Measurements from ENCODE around the gene DEPP1. TPM values are rescaled to one million over a fixed set of nuclear protein-coding genes. Genes with fewer than 3 reads are reported as not detected.

The DEPP1 gene
- total RNA-seq, 2 experiments from 2014 or later, result 0.12 to 0.49 TPM

DNA sequence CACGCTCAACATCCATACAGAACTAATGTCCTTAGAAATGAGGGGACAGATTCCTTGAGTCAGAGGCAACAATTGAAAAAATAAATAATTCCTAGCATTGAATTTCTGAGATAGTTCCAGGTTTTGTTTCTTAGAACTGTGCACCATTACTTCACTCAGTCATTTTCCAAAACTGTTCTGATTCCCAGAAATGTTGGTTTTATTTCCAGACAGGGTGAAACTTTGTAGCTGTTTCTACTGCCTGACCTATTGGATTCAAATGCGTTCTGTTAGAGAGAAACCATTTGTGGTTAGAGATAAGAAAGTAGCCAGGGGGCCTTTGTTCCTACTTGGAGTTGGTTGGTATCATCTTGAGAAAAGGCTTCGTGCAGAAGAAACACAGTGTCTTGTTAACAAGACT, 8.1 kb upstream of the DEPP1 start:
- DNase-seq, result no peak
- Mint-ChIP-seq H3K9me3 (no peaks in the 10 kb centered on the region), H3K27me3 (no peaks in the 10 kb centered on the region), H3K27ac (no peak overlapping the region), H3K4me1 (peaks cover 11% of the 10 kb centered on the region), H3K36me3 (no peaks in the 10 kb centered on the region), H3K4me3 (no peak overlapping the region)

DNA sequence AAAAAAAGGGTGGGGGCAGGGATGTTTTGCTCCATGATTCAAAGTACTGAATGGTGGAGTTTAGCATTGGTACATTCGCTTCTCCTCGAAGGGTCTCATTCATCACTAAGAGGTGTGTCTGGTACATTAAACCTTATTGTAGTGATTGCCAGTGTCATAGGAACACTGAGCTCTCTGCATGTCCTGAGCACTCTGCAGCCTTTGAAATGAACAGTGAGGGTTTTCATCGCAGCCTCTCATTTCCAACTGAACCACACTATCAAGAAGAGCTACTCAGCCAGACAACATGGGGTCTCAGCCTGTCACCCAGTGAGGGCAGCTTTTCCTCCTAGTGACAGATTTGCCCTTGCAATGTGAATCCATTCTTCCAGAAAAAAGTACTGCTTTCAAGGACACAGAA, 7.6 kb upstream of the DEPP1 start:
- H3K4me3 Mint-ChIP-seq, result no peak overlapping the region
- no peaks in the 10 kb centered on the region for H3K36me3 Mint-ChIP-seq
- H3K27ac Mint-ChIP-seq, result no peak overlapping the region
- DNase-seq, result no peak
- H3K27me3 Mint-ChIP-seq, result no peaks in the 10 kb centered on the region
- H3K4me1 Mint-ChIP-seq, result peaks cover 11% of the 10 kb centered on the region
- no peaks in the 10 kb centered on the region for H3K9me3 Mint-ChIP-seq

DNA sequence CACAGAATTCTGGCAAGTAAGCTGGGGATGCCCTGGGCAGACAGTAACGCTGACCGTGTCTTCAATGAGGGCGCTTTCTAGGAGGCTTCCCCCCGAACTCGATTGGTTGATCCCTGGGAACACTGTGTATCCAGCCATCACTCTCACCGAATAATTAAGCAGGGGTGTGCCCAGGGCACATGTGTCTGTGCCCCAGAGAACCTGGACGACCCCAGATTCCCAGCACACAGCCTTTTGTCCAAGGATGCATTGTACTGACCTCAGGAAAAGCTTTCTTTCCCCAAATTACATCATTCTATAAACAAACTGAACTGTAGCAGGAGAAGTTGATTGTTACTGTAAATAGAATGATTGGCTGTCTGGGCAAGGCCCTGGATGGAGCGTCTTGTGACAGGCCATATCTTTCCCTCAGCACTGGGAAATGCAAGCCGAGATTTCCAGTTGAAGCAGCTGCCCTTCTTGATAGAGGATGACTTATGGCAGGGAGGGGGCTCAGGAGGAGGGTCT, 6.6 kb upstream of the DEPP1 start:
- H3K27me3 Mint-ChIP-seq, result no peaks in the 10 kb centered on the region
- H3K9me3 Mint-ChIP-seq, result no peaks in the 10 kb centered on the region
- peaks cover 12% of the 10 kb centered on the region for H3K4me1 Mint-ChIP-seq
- H3K4me3 Mint-ChIP-seq, result no peak overlapping the region
- no peaks in the 10 kb centered on the region for H3K36me3 Mint-ChIP-seq
- no peak for DNase-seq
- no peak overlapping the region for H3K27ac Mint-ChIP-seq

DNA sequence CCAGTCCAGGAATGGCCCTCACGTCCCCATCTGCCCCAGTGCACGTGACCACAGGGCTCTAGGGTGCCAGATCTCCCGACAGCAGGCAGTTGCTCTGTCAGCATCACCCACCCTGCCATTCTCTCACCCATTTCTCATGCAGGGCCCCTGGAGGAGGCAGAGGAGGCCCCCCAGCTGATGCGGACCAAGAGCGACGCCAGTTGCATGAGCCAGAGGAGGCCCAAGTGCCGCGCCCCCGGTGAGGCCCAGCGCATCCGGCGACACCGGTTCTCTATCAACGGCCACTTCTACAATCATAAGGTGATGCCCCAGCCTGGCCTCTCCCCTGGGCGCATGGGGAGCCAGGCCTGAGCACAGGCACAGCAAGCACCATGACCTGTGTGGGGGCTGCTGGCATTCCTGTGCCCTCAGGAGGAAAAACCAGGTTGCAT, 6.1 kb upstream of the DEPP1 start:
- Mint-ChIP-seq H3K4me3 (no peak overlapping the region), H3K27ac (no peak overlapping the region), H3K4me1 (peaks cover 12% of the 10 kb centered on the region)

DNA sequence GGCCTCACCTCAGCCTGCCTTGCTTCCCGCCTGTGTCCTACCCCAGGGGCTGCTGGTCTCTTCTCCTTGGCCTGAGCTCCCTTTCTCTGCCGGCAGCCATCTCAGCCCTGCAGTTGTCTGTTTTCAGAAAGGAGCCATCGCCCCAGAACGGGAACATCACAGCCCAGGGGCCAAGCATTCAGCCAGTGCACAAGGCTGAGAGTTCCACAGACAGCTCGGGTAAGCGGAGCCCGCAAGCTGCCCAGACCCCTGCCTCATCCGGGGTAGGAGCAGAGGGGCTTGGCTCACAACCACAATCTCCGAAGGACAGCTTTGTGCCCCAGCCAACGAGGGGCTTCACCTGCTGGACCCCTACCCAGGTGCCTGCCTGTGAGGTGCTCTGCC, 5.3 kb upstream of the DEPP1 start:
- Mint-ChIP-seq H3K27ac (no peak overlapping the region), H3K4me1 (peaks cover 12% of the 10 kb centered on the region), H3K9me3 (no peaks in the 10 kb centered on the region)

More for the DNA sequence above, 6.1 kb upstream of the DEPP1 start:
- H3K9me3 Mint-ChIP-seq, result no peaks in the 10 kb centered on the region
- no peak for DNase-seq
- no peaks in the 10 kb centered on the region for H3K36me3 Mint-ChIP-seq
- no peaks in the 10 kb centered on the region for H3K27me3 Mint-ChIP-seq

DNA sequence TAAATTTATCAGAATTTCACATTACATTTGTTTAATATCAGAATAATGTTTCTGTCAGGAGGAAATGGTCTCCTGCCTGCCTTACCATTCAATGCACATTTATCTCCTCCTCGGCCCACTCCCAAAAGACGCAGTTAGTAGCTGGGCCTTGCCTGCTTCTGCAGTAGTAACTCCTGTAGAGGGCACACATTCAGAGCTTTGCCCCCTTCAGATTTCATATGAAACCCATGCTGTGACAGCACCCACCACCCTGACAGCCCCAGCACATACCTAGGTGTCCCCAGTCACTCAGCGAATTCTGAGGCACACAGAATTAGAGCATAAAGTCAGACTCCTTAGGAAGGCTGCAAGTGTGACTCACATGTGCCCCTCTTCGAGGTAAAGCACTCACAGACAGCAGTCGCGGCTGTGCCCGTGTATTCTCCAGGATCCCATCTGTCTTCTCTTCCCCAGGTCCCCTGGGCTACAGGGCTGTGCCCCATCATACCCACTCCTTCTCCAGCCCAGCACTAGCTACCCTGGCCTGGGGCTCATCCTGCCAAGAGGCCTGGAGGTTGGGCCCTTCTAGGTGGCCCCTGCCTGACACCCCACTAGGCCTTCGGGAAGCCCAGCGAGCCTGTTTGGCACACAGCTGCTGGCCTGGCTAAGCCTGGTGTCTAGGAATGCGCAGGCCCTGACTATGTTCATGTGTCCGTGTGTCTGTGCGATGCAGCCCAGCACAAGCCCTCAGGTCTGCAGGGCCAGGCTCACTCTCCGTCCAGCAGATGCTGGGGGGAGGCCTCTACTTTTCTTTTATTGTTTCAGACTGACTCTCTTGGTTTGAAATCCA, 4.7 kb upstream of the DEPP1 start:
- Mint-ChIP-seq H3K36me3 (no peaks in the 10 kb centered on the region), H3K4me3 (no peak overlapping the region), H3K4me1 (peaks cover 12% of the 10 kb centered on the region), H3K9me3 (no peaks in the 10 kb centered on the region), H3K27ac (no peak overlapping the region), H3K27me3 (no peaks in the 10 kb centered on the region)
- no peak for DNase-seq

More for the DNA sequence above, 5.3 kb upstream of the DEPP1 start:
- no peaks in the 10 kb centered on the region for H3K36me3 Mint-ChIP-seq
- DNase-seq, result no peak
- no peaks in the 10 kb centered on the region for H3K27me3 Mint-ChIP-seq
- H3K4me3 Mint-ChIP-seq, result no peak overlapping the region

DNA sequence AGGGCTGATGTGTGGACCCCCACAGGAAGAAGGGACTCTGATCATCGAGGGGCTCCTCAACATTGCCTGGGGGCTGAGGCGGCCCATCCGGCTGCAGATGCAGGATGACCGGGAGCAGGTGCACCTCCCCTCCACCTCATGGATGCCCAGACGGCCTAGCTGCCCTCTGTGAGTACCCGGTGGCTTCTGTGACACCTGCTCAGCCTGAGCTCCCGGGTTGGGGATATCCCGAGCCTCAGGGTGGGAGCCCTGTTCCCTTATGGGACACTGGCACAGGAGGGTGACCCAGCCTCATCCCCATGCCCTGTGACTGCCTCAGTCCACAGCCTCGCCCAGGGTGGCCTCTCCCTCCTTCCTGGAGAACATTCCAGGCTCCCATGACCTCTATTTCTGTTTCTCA, 3.9 kb upstream of the DEPP1 start:
- no peak for DNase-seq
- no peaks in the 10 kb centered on the region for H3K9me3 Mint-ChIP-seq
- H3K4me1 Mint-ChIP-seq, result peaks cover 12% of the 10 kb centered on the region
- no peaks in the 10 kb centered on the region for H3K27me3 Mint-ChIP-seq
- no peak overlapping the region for H3K4me3 Mint-ChIP-seq
- no peaks in the 10 kb centered on the region for H3K36me3 Mint-ChIP-seq
- no peak overlapping the region for H3K27ac Mint-ChIP-seq

DNA sequence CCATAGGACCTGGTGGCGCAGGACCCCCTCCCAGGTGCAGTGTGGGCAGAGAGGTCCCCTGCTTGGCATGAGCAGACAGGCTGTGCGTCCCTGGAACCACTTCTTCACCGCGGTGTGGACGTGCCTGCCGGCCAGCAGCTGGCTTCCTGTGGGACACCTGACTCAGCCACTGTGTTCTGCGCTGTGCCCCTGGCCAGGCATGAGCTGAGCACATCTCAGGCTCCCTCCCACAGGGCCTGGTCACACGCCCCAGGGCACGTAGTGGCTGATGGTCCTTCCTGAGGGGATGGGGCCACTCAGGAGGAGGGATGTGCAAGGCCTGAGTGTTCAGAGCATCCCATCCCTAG, 3.5 kb upstream of the DEPP1 start:
- H3K36me3 Mint-ChIP-seq, result no peaks in the 10 kb centered on the region
- H3K9me3 Mint-ChIP-seq, result no peaks in the 10 kb centered on the region
- no peaks in the 10 kb centered on the region for H3K27me3 Mint-ChIP-seq
- no peak for DNase-seq
- no peak overlapping the region for H3K27ac Mint-ChIP-seq
- peaks cover 13% of the 10 kb centered on the region for H3K4me1 Mint-ChIP-seq
- no peak overlapping the region for H3K4me3 Mint-ChIP-seq

DNA sequence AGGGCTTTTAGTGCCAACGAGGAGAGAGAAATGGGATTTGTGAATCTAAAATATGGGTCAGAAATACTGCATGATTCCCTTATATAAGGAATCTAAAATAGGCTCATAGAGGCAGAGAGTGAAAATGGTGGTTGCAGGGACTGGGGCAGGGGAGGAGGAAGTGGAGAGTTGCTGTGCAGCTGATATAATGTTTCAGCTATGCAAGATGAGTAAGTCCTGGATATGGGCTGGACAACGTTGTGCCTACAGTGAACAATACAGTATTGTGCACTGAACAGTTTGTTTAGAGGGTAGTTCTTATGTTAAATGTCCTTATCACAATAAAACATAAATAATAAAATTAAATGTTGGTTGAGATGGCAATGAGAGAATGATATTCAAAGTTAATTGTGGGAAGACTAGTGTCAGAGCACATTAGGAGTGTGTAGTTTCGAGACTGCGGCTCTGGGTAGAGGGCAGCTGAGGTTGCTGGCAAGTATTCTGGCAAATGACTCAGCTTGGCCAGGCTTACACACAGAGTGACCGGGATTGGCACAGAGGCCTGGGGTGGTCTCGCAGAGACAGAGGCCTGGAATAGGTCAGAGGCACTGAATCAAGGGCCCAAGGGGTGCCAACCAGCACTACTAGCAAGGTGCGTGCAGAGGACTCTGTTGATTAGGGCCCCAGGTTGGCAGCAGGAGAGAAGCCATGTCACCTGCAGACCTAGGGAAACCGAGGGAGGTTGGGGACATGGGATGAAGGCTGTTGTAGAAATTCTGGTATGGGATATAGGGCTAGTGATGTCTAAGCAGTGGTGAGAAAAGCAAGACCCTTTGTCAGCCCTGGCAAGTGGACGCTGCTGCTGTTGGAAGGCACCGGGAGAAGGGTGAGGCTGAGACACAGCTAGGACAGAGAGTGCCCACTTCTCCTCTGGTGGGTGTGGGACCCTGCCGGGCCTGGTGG, 2.8 kb upstream of the DEPP1 start:
- Mint-ChIP-seq H3K4me1 (peaks cover 8% of the 10 kb centered on the region), H3K36me3 (no peaks in the 10 kb centered on the region), H3K27ac (no peak overlapping the region), H3K9me3 (no peaks in the 10 kb centered on the region), H3K4me3 (no peak overlapping the region), H3K27me3 (no peaks in the 10 kb centered on the region)
- DNase-seq, result no peak

DNA sequence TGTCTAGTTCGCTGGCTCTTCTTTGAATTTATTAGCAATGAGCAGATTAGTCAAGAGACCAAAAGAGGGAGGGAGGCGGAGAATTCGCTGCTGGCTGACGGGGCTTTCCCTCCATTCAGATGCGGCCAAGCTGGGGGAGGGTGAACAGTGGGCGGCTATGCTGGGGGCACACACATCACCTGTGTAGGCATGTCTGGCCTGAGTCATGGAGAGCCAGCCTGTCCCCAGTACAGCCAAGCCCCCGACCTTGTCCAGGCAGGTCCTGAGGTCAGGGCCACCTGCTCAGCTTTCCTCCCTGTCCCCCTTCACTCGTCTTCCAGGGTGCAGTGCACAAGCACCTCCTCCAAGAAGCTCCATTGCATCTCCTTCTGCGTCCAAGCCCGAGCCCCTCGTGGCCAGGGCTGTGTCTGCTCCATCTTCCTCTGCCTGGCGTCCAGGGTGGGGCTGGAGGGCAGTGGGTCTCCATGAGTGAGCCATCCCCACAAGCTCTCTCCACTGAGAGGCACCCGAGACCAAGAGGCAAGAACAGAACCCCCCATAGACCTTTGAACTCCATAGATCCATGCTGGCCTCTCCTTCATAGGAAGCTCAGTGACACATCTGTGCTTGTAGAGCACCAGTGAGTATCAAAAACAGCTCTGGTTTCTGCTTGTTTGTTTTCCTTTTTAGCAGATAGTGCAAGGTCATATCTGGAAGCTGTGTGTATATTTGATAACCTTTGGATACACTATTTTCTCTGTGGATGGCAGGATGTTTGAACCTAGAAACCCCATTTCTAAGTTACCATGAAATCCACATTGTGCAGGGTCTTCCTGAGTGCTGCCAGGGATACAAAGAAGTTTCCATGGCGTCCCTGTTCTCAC, 1.9 kb upstream of the DEPP1 start:
- Mint-ChIP-seq H3K27me3 (no peaks in the 10 kb centered on the region), H3K27ac (no peak overlapping the region), H3K36me3 (no peaks in the 10 kb centered on the region), H3K4me1 (peaks cover 8% of the 10 kb centered on the region), H3K9me3 (no peaks in the 10 kb centered on the region), H3K4me3 (no peak overlapping the region)
- no peak for DNase-seq

DNA sequence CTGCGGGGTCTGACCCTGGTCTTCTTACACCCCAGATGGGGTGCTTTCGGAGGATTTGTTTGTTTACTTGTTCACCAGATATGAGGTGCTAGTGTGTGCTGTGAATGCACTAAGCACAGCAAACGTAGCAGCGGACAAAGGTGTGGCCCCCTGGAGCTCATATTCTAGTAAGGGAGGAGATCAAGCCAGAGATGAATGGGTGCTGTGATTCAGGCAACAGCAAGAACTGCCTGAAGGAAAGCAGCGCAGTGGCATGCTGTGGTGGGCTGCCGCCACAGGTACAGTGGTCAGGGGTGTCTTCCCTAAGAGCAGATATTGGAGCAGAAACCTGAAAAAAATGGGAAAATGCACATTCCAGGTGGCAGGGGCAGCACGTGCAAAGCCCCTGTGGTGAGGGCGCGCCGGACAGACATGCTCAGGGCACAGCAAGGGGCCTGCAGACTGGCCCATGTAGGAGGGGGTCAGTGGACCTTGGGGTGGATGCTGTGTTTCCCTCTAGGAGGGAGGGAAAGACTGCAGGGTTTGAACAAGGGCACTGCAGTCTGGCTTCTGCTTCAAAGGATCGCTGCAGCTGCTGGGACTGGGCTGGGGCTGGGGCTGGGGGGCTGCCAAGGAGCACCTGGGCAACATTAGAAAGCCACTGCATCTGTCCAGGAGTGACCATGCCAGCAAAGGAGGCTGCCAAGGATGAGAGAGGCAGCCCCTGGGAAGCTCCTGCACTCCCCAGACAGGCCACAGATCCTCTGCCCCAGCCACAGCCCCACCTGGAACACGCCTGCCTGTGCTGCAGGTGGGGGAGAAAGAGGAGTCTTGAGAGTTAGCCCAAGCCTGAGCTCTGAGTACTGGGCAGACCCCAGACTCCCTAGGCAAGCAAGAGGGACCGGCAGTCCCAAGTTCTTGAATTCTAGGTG, 927 bp upstream of the DEPP1 start:
- H3K36me3 Mint-ChIP-seq, result no peaks in the 10 kb centered on the region
- no peak overlapping the region for H3K27ac Mint-ChIP-seq
- no peaks in the 10 kb centered on the region for H3K27me3 Mint-ChIP-seq
- no peaks in the 10 kb centered on the region for H3K9me3 Mint-ChIP-seq
- DNase-seq, result no peak
- H3K4me1 Mint-ChIP-seq, result peaks cover 8% of the 10 kb centered on the region
- no peak overlapping the region for H3K4me3 Mint-ChIP-seq

DNA sequence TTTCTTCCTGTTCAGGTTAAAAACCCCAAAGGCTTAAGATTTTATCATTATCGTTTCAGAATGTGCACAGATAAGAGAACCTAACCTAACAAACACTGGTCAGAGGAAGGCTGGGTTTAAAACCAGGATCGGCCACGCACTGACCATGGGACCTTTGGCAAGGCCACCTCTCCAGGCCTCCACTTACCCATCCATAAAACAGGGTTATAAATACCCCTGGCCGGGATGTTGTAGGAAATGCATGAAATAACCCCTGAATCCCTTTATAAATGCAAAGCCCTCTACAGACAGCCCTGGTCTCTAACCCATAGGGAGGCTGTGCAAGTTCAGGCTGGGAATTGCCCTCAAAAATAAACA, 418 bp downstream of the DEPP1 start:
- Mint-ChIP-seq H3K4me3 (no peak overlapping the region), H3K27ac (no peak overlapping the region), H3K36me3 (no peaks in the 10 kb centered on the region), H3K27me3 (no peaks in the 10 kb centered on the region), H3K4me1 (peaks cover 17% of the 10 kb centered on the region), H3K9me3 (no peaks in the 10 kb centered on the region)
- no peak for DNase-seq

DNA sequence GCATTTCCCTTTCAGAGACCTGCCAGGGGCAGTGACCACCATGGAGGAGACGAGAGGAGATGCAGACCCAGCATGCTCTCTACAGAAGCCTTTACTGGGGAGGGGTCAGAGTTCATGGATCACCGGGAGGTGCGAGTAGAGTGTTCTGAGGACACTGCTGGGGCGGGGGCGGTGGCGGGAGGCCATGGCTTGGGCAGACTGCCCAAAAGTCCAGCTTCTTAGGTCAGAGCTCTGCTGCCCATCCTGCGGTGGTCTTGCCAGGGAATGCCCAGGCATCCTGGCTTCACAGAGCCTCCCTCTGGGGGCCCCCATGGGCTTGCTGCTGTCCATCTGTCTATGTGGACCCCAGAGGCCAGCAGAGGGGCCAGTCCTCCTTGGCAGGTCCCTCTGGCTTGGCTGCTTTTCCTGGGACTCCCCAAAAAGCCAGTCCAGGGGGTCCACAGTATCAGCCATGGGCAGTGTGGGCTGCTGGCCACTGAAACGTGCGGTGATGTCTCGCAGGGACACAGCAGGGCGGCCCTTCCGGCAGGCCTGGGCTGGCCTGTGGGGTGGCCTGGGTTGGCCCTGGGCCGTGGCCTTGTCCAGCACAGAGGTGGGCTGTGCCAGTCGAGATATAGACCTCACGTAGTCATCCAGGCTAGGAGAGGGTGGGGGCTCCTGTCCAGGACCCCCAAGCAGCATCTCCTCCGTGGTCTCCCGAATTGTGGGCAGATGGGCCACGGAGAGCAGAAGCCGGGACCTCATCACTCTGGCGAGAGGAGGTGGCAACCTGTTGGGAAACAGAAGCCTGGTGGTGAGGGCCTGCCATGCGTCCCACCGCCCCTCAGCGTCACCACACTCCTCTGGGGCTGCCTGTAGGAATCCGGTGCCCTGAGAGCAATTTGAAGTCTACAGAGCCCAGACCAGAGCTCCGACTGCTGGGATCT, 1.1 kb downstream of the DEPP1 start:
- H3K4me1 Mint-ChIP-seq, result peaks cover 20% of the 10 kb centered on the region
- no peaks in the 10 kb centered on the region for H3K36me3 Mint-ChIP-seq
- H3K9me3 Mint-ChIP-seq, result no peaks in the 10 kb centered on the region
- DNase-seq, result no peak
- no peak overlapping the region for H3K27ac Mint-ChIP-seq
- no peaks in the 10 kb centered on the region for H3K27me3 Mint-ChIP-seq
- no peak overlapping the region for H3K4me3 Mint-ChIP-seq
